ENCODE results near the gene ARID5B. TPM values are rescaled to one million over a fixed set of nuclear protein-coding genes. Genes with fewer than 3 reads are reported as not detected.
"Not testable (repeated sequence)": the region's sequence is repeated elsewhere in the genome, so short reads cannot be mapped to it uniquely, and the experiment has no call there.

ARID5B gene
- total RNA-seq, 1 donor from 2014 or later = 11.6 TPM

DNA sequence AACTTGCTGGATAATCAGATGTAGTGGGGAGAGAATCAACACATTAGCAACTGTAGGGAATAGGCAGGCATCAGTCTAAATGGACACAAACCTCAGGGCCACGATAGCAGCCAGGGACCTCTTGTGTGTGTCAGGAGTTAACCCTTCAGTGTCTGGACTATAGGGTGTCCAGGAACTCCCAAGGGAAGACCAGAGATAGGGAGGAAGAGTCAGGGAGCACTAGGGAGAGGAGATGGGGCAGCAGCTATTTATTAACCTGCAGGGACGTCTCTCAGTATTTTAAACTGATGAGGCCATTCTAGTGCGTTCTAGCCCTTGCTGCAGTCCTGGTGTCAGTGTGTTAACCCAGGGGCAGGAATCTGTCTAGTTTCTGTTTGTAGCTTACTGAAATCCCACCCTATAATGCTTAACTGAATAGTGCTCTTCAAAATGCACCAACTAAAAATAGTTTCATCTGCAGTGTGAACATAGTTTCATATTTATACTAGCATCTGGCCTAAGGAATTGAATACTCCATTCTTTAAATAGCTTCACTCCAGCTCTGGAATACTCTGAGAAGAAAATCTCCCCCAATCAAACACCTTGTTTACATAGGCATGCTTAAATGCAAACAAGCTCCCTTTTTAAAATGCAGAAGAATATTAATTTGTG, 62.7 kb downstream of the ARID5B start:
- DNase-seq (ENCODE audit: low read depth in 2 of 2) = no peak

GRCh38 chr10:61964949-61965702, 63.6 kb downstream of the ARID5B start:
- DNase-seq (ENCODE audit: low read depth in 2 of 2) = no peak

DNA sequence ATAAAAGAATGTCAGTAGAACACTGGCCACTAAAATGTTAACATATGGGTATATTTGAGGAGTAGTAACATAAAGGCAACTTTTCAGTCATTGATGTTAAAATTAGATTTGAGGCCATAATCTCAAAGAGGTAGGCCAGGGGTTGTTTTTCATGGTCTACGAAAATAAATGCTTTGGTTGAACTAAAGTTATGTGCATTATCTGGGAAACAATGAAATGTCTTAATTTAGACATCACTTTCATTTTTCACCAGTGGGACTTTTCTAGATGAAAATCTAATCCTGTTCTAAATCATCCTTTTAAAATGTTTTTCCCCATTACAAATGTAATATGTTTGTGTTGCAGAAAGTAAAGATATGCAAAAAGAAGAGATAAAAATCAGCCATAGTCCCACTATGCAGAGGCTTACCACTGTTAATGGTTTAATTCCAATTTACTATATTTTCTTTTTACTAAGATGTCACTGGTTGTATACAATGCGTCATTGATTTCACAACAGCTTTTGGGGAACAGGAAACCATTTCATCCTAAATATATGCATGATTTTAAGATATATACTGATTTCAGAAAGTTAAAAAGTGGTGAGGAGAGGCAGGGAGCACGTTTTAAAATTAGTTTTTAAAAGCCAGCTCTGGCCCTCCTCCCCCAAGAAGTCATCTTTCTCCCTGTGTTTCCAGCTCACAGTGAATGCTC, 64.3 kb downstream of the ARID5B start:
- DNase-seq (ENCODE audit: low read depth in 2 of 2) = no peak

DNA sequence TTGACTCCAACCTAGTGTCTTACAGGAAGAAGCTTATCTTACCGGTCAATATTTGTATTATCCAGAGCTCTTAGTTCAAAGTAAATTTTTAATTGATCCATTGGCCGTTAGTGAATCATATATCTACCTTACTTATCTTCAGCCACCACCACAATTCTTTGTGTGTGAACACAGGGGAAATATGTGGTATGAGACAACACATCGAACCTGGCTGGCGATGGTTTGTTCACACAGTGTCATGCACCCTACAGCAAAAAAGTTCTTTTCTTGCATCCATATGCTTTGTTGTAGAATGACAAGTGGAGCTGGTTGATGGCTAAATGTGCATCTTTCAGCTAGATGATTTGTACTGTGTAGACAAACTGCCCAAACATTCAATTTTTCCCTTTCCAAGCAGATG, 65.8 kb downstream of the ARID5B start:
- no peak for DNase-seq (ENCODE audit: low read depth in 2 of 2)

- DNase-seq (ENCODE audit: low read depth in 2 of 2) = peak; percentile 59 to 64
Measured at GRCh38 chr10:61970182-61971002, 68.9 kb downstream of the ARID5B start.

- DNase-seq (ENCODE audit: low read depth in 2 of 2) = peak; percentile 34 to 35
Measured at GRCh38 chr10:61971003-61971325, 69.5 kb downstream of the ARID5B start.

DNA sequence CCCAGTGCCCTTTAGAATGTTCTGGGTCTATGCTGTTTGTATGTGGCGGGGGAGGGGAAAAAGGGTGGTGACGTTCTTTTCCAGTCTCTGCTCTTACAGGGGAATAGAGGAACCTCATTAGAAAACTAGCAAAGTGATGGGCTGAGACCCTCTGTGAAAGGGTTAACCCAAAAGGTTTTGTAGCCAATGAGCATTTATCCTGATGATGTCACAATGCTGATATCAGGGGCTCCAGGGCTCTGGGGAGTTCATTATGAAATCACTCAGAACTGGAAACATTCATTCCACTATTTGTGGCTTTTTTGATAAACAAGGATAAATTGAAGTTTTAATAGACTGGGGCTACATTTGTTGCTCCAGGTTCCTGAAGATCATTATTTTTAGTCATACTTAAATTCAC, 71.7 kb downstream of the ARID5B start:
- DNase-seq (ENCODE audit: low read depth in 2 of 2) = no peak

GRCh38 chr10:61973906-61974305, 72.4 kb downstream of the ARID5B start:
- DNase-seq (ENCODE audit: low read depth in 2 of 2) = peak; percentile 32 to 52

DNA sequence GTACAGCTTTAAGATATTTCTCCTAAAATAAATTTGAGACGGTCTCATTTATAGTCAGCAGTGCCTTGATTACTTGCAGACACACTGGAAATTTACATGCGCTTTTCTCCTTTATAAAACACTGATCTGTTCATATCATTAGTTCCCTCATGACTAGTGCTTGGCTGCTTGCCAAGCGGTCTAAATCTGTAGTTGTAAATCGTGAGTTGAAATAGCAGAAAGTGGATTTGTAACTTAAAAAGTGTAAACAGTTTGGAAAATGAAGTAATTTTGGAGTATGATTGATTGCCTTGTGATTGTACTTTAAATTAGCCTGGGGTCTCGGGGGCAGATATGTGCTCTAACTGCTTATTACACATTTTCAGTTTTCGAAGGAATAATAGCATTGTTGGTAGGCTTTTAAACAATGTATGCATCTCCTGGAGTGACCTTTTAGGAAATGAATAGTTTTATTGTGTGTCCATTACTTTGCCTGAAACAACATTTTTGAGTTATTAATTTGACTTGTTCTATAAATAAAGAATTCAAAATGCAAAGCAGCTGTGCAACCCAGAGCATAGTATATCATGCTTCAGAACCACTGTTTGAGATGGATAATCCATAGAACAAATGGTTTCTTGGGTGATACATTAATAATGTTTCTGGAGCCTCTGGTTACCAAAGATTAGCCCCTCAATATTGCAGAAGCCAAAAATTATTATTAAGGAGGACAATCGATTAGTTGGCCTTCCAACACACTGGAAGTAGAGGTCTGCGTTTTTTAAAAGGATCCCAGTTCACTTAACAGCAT, 73.3 kb downstream of the ARID5B start:
- peak; percentile 70 to 87 for DNase-seq (ENCODE audit: low read depth in 2 of 2)

DNA sequence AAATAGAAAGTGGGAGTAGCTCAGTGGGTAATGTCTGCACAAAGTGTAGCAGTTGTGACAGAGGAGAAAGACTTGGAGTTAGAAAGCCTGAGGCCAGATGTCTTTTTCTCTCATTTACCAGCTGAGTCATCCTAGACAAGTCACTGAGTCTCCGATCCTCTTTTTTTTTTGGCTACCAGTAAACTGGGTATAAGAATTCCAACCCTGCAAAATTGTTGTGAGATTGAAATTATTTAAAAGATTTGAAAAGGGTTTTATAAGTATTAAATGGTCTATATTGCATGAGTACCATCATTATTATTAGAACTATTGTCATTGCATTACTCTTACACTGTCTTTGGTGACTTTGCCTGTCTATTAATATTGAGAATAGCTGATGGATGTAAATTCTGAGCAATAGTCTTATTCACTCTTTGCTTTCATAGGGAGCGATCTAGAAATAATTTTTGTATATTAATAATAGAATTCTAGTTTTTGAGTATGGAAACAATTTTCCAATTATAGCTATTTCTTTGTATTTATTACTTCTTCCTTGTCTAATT, 74.0 kb downstream of the ARID5B start:
- DNase-seq (ENCODE audit: low read depth in 2 of 2) = peak in 1 of 2 donors; percentile 29

DNA sequence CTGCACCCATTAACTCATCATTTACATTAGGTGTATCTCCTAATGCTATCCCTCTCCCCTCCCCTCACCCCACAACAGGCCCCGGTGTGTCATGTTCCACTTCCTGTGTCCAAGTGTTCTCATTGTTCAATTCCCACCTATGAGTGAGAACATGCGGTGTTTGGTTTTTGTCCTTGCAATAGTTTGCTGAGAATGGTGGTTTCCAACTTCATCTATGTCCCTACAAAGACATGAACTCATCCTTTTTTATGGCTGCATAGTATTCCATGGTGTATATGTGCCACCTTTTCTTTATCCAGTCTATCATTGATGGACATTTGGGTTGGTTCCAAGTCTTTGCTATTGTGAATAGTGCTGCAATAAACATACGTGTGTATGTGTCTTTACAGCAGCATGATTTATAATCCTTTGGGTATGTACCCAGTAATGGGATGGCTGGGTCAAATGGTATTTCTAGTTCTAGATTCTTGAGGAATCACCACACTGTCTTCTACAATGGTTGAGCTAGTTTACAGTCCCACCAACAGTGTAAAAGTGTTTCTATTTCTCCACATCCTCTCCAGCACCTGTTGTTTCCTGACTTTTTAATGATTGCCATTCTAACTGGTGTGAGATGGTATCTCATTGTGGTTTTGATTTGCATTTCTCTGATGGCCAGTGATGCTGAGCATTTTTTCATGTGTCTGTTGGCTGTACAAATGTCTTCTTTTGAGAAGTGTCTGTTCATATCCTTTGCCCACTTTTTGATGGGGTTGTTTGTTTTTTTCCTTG, 75.6 kb downstream of the ARID5B start:
- DNase-seq (ENCODE audit: low read depth in 2 of 2) = not testable (repeated sequence)

- DNase-seq (ENCODE audit: low read depth in 2 of 2) = no peak
Measured at GRCh38 chr10:61978965-61979364, 77.5 kb downstream of the ARID5B start.

- no peak for DNase-seq (ENCODE audit: low read depth in 2 of 2)
Measured at GRCh38 chr10:61981460-61981859, 80.0 kb downstream of the ARID5B start.

- no peak for DNase-seq (ENCODE audit: low read depth in 2 of 2)
Measured at GRCh38 chr10:61983255-61983654, 81.8 kb downstream of the ARID5B start.

DNA sequence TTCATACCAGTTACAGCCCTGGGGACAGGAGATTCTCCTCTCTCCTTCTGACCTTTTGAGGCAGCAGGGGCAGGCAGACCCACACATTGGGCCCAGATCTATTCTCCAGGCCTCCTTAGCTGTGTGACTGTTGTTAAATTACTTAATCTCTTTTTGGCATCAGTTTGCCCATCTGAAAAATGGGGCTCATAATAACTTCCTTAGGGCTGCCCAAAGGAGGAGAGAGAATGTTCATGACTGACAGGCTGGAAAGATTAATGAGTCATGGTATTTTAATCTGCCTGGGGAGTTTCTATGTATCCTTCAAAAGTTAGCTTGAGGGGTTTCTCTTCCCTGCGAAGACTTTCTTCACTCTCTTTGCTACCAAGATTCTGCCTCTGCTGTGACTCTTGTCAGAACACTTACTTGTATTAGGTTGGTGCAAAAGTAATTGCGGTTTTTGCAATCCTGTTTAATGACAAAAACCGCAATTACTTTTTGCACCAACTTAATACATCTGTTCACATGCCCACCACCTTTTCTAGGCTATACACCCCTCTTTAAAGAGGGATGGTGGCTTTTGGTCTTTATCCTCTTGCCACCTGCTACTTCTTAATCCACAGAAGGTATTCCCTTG, 83.4 kb downstream of the ARID5B start:
- no peak for DNase-seq (ENCODE audit: low read depth in 2 of 2)

GRCh38 chr10:61985715-61986114, 84.2 kb downstream of the ARID5B start:
- no peak for DNase-seq (ENCODE audit: low read depth in 2 of 2)

GRCh38 chr10:61986382-61986781, 84.9 kb downstream of the ARID5B start:
- no peak for DNase-seq (ENCODE audit: low read depth in 2 of 2)

DNA sequence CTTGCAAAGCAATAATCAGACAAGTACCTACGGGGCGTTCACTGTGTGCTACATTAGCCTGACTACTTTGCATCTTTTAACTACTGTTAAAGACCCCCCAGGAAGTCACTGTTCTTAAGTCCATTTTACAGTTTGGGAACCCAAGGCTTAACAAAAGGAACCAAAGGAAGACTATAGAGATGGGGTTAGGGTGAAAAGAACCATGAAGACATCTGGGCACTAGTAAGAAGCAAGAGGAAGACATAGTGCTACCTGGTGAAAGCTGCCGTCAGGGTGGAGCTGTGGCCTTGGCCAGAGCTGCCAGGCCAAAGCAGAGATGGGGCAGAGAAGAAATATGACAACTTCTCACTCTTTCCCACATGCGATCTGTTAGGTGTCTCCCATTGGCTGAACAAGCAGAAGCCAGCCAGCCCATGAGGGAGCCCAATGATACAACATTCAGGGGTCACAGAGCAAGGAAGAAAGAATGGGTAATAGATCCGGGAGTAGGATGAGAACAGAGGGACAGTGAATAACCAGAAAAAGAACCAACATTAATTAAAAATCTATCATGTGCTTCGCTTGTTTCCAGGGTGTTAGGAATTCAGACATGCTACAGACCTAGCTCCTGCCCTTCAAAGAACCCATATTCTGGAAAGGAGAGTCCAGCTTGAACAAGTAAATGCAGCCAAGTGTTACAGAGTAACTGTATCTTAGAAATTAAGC, 85.4 kb downstream of the ARID5B start:
- no peak for DNase-seq (ENCODE audit: low read depth in 2 of 2)

DNA sequence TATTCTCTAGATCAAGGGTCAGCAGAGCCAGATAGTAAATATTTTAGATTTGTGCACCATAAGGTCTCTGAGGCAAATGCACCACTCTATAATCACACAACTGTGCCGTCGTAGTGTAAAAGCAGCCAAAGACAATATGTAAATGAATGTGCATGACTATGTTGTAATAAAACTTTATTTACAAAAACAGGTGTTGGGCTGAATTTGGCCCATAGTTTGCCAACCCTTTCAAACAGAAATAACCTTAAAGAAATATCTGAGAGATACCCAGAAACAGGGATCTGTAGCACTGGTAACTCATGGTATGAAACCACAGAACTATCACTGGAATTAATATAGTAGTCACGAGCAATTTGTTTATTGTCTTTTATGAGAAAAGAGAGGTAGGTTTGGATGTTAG, 86.0 kb downstream of the ARID5B start:
- no peak for DNase-seq (ENCODE audit: low read depth in 2 of 2)

Measured in dermis microvascular lymphatic vessel endothelial cell (primary cell).